ENCODE data around the gene KNTC1.
"Not testable (repeated sequence)": the region's sequence is repeated elsewhere in the genome, so short reads cannot be mapped to it uniquely, and the experiment has no call there.

Gene KNTC1

GRCh38 chr12:122646517-122647217, 119.6 kb downstream of the KNTC1 start:
- DNase-seq, result peak; percentile 96 to 99

- no peak for DNase-seq
These were observed 124.6 kb downstream of the KNTC1 start for GRCh38 chr12:122651520-122652224.

GRCh38 chr12:122653291-122653690, 126.2 kb downstream of the KNTC1 start:
- DNase-seq, result not testable (repeated sequence)

- DNase-seq, result peak; percentile 30 to 40
These were observed 129.2 kb downstream of the KNTC1 start for GRCh38 chr12:122656298-122656697.

GRCh38 chr12:122659579-122659978, 132.5 kb downstream of the KNTC1 start:
- DNase-seq, result peak; percentile 64 to 78

GRCh38 chr12:122661246-122661645, 134.2 kb downstream of the KNTC1 start:
- DNase-seq, result no peak

- no peak for DNase-seq
These were observed 134.9 kb downstream of the KNTC1 start for GRCh38 chr12:122661938-122662337.

- no peak for DNase-seq
These were observed 138.3 kb downstream of the KNTC1 start for GRCh38 chr12:122665349-122665748.

GRCh38 chr12:122665759-122666158, 138.7 kb downstream of the KNTC1 start:
- DNase-seq, result no peak

- DNase-seq, result no peak
These were observed 141.2 kb downstream of the KNTC1 start for GRCh38 chr12:122668268-122668667.

GRCh38 chr12:122669397-122670070, 142.5 kb downstream of the KNTC1 start:
- no peak for DNase-seq

- DNase-seq, result no peak
These were observed 145.5 kb downstream of the KNTC1 start for GRCh38 chr12:122672515-122672914.
